CD4-positive, alpha-beta T cell (primary cell): ENCODE measurements around the gene ADGRB3. TPM values are rescaled to one million over a fixed set of nuclear protein-coding genes. Genes with fewer than 3 reads are reported as not detected.

Experiments
- ATAC-seq: fragments of 200-7000 bp; cut with Tn5 transposase; one replicate; pipeline ENCODE4 v1.10.0; 2022; ENCODE audit warnings: mild to moderate bottlenecking; ENCODE audit not compliant: poor library complexity
- CTCF ChIA-PET: fragments of 350-600 bp; sonication (Branson Sonifier 250); formaldehyde crosslinking; loops from one replicate; lab custom pipeline; 2021; ENCODE audit warnings: antibody characterized with exemption, inconsistent platforms; lab: Charles Lee
- POLR2A ChIA-PET: fragments of 350-600 bp; sonication (Branson Sonifier 250); formaldehyde crosslinking; loops from one replicate; lab custom pipeline; 2021; ENCODE audit warnings: antibody characterized with exemption, inconsistent platforms; lab: Charles Lee
- DNase-seq, 14 experiments: peaks; one replicate each; pipeline ENCODE4 v3.0.0-alpha.2; 2013 to 2020; ENCODE audit warnings: mixed read lengths in 2 of 14
- H3K27ac ChIP-seq, 2 donors: one replicate each; pipeline versions ENCODE4 v1.5.1 to v1.7.0; 2013; ENCODE audit warnings: low read length in 2 of 2, low read depth in 1 of 2, mild to moderate bottlenecking in 1 of 2
- H3K27me3 ChIP-seq, 2 experiments: 1 replicate in 1 of 2; 2 replicates in 1 of 2; pipeline versions ENCODE4 v1.6.1 to v1.7.0; 2013; ENCODE audit warnings: low read length in 2 of 2, control low read depth in 1 of 2, mild to moderate bottlenecking in 1 of 2, moderate library complexity in 1 of 2; ENCODE audit not compliant: insufficient read depth in 2 of 2, control insufficient read depth in 1 of 2
- H3K36me3 ChIP-seq: one replicate; pipeline ENCODE4 v1.6.1; 2013; ENCODE audit warnings: low read length, control low read depth; ENCODE audit not compliant: insufficient read depth
- H3K4me1 ChIP-seq: one replicate; pipeline ENCODE4 v1.6.1; 2013; ENCODE audit warnings: low read length, control low read depth; ENCODE audit not compliant: insufficient read depth
- H3K4me3 ChIP-seq: one replicate; pipeline ENCODE4 v1.5.1; 2013; ENCODE audit warnings: mild to moderate bottlenecking, low read length, moderate library complexity
- H3K9me3 ChIP-seq, 2 experiments: 1 replicate in 1 of 2; 2 replicates in 1 of 2; pipeline versions ENCODE4 v1.6.1 to v1.7.0; 2013; ENCODE audit warnings: low read length in 2 of 2, mild to moderate bottlenecking in 2 of 2, control low read depth in 1 of 2, moderate library complexity in 1 of 2; ENCODE audit not compliant: control insufficient read depth in 1 of 2, insufficient read depth in 1 of 2
- H3K27ac Mint-ChIP-seq: one replicate; pipeline ENCODE4 v1.8.0; 2020; ENCODE audit warnings: mixed read lengths
- H3K27me3 Mint-ChIP-seq: one replicate; pipeline ENCODE4 v1.8.0; 2021; ENCODE audit warnings: mixed read lengths
- H3K36me3 Mint-ChIP-seq: one replicate; pipeline ENCODE4 v1.8.0; 2021; ENCODE audit warnings: low read depth, mixed read lengths
- H3K4me1 Mint-ChIP-seq: one replicate; pipeline ENCODE4 v1.8.0; 2021; ENCODE audit warnings: low read depth, mixed read lengths
- H3K4me3 Mint-ChIP-seq: one replicate; pipeline ENCODE4 v1.8.0; 2020; ENCODE audit warnings: mild to moderate bottlenecking, mixed read lengths
- H3K9me3 Mint-ChIP-seq: one replicate; pipeline ENCODE4 v1.8.0; 2020; ENCODE audit warnings: mixed read lengths
- CTCF ChIP-seq: fragments of 200-600 bp; IDR thresholded peaks from one replicate; pipeline ENCODE4 v1.8.0; 2022; ENCODE audit warnings: antibody characterized with exemption, mild to moderate bottlenecking
- intact Hi-C, 2 experiments: fragments of 100-400 bp; cut with DNase I in 1 of 2; cut with micrococcal nuclease in 1 of 2; formaldehyde crosslinking; loops; one replicate each; pipeline versions ENCODE4 v1.15.1 to v1.9.0; 2023 to 2025; cut with DNase I, micrococcal nuclease
- total RNA-seq, 174 experiments: library from RNA in 2 of 174; stranded (reverse) in 2 of 174; gene quantifications; one replicate each; pipeline ENCODE4 v1.2.3 and lab custom pipeline; 2021 to 2026

Gene ADGRB3
- total RNA-seq, 2 experiments from 2014 or later: not detected

GRCh38 chr6:69232911-69233448 is 597.9 kb downstream of the ADGRB3 start:
- Mint-ChIP-seq H3K9me3 (peaks cover 10% of the 10 kb centered on the region), H3K4me1 (no peaks in the 10 kb centered on the region), H3K27ac (no peak overlapping the region), H3K27me3 (no peaks in the 10 kb centered on the region), H3K4me3 (no peak overlapping the region), H3K36me3 (no peaks in the 10 kb centered on the region)
- CTCF ChIA-PET: no interaction called here
- intact Hi-C loops: no loop called here
- POLR2A ChIA-PET: no interaction called here
- DNase-seq (peak in 8 of 14 experiments; percentile 0 to 39 (median 6)), ATAC-seq (no peak)
- H3K27me3 ChIP-seq: no peaks in the 10 kb centered on the region
- H3K4me3 ChIP-seq: no peak overlapping the region
- peaks cover 0 to 7% of the 10 kb centered on the region in 2 experiments for H3K9me3 ChIP-seq
- no peaks in the 10 kb centered on the region for H3K36me3 ChIP-seq
- no peaks in the 10 kb centered on the region for H3K4me1 ChIP-seq
- H3K27ac ChIP-seq: no peak overlapping the region
- TF ChIP-seq CTCF: no peak

- POLR2A ChIA-PET: no interaction called here
- DNase-seq (no peak), ATAC-seq (no peak)
- Histone ChIP-seq H3K27ac (no peak overlapping the region), H3K36me3 (no peaks in the 10 kb centered on the region), H3K4me3 (no peak overlapping the region), H3K9me3 (no peaks in the 10 kb centered on the region), H3K27me3 (no peaks in the 10 kb centered on the region), H3K4me1 (no peaks in the 10 kb centered on the region)
- Mint-ChIP-seq H3K9me3 (no peaks in the 10 kb centered on the region), H3K4me3 (no peak overlapping the region), H3K4me1 (no peaks in the 10 kb centered on the region), H3K36me3 (no peaks in the 10 kb centered on the region), H3K27ac (no peak overlapping the region), H3K27me3 (no peaks in the 10 kb centered on the region)
- no peak for TF ChIP-seq CTCF
- intact Hi-C loops: no loop called here
- CTCF ChIA-PET: no interaction called here
Observed at GRCh38 chr6:69238067-69238466, 603.0 kb downstream of the ADGRB3 start.

- H3K27ac Mint-ChIP-seq: no peak overlapping the region
- DNase-seq (no peak), ATAC-seq (no peak)
- TF ChIP-seq CTCF: no peak
- intact Hi-C loops: no loop called here
- Histone ChIP-seq H3K4me3 (no peak overlapping the region), H3K4me1 (no peaks in the 10 kb centered on the region), H3K36me3 (no peaks in the 10 kb centered on the region), H3K9me3 (no peaks in the 10 kb centered on the region), H3K27me3 (no peaks in the 10 kb centered on the region), H3K27ac (no peak overlapping the region)
- H3K4me3 Mint-ChIP-seq: no peak overlapping the region
- H3K9me3 Mint-ChIP-seq: peaks cover 3% of the 10 kb centered on the region
- CTCF ChIA-PET: no interaction called here
- H3K4me1 Mint-ChIP-seq: no peaks in the 10 kb centered on the region
- no peaks in the 10 kb centered on the region for H3K36me3 Mint-ChIP-seq
- no peaks in the 10 kb centered on the region for H3K27me3 Mint-ChIP-seq
- POLR2A ChIA-PET: no interaction called here
Observed at GRCh38 chr6:69246983-69247382, 611.9 kb downstream of the ADGRB3 start.
